SK-N-SH (cell line): Measurements from ENCODE around the gene RAI1. TPM values are rescaled to one million over a fixed set of nuclear protein-coding genes. Genes with fewer than 3 reads are reported as not detected.
A peak's percentile ranks its signal among the peaks of the same experiment; 100 is the strongest.

Experiments used
- CTCF ChIA-PET: fragments of 300-600, 350-600 bp; formaldehyde crosslinking; extraction: SDS; loops from one replicate; lab custom pipeline; 2021; lab: Yijun Ruan, JAX
- POLR2A ChIA-PET: fragments of 350-600 bp; sonication (Branson Sonifier 250); formaldehyde crosslinking; extraction: SDS; loops from one replicate; lab custom pipeline; 2020; ENCODE audit warnings: antibody characterized with exemption, inconsistent platforms; lab: Yijun Ruan, JAX
- DNase-seq: peaks from one replicate; pipeline ENCODE4 v3.0.0; 2012
- H2AFZ ChIP-seq: fragments of 200-600 bp; sonication (generic); 2 replicates; pipeline ENCODE4 v1.8.1; 2016; ENCODE audit warnings: antibody characterized with exemption, mild to moderate bottlenecking, low read depth
- H3F3A ChIP-seq: fragments of 200-600 bp; sonication (generic); replicated peaks from 2 replicates; pipeline ENCODE3; 2016; ENCODE audit warnings: antibody characterized with exemption, mild to moderate bottlenecking; ENCODE audit not compliant: insufficient read depth
- H3K27ac ChIP-seq, 2 experiments: fragments of 200-500 bp in 1 of 2; fragments of 200-600 bp in 1 of 2; sonication (Bioruptor generic) in 1 of 2; sonication (generic), shearing (Covaris generic) in 1 of 2; 2 replicates each; pipeline versions ENCODE4 v1.5.1 to v1.6.1; 2014 to 2016; ENCODE audit warnings: low read depth in 2 of 2, inconsistent platforms in 1 of 2, low read length in 1 of 2, mild to moderate bottlenecking in 1 of 2, mixed read lengths in 1 of 2
- H3K27me3 ChIP-seq: fragments of 200-600 bp; sonication (generic), shearing (Covaris generic); 2 replicates; pipeline ENCODE4 v1.6.1; 2016; ENCODE audit warnings: mixed run types; ENCODE audit not compliant: insufficient read depth
- H3K36me3 ChIP-seq, 2 experiments: fragments of 200-500 bp in 1 of 2; fragments of 200-600 bp in 1 of 2; sonication (Bioruptor generic) in 1 of 2; sonication (generic) in 1 of 2; replicated peaks in 1 of 2; 2 replicates each; pipeline versions ENCODE3 to v1.5.1; 2014 to 2016; ENCODE audit warnings: low read length in 1 of 2, mild to moderate bottlenecking in 1 of 2; ENCODE audit not compliant: insufficient read depth in 2 of 2, control insufficient read depth in 1 of 2
- H3K4me1 ChIP-seq, 2 experiments: fragments of 200-500 bp in 1 of 2; fragments of 200-600 bp in 1 of 2; sonication (Bioruptor generic) in 1 of 2; sonication (generic), shearing (Covaris generic) in 1 of 2; 2 replicates each; pipeline versions ENCODE4 v1.5.1 to v1.6.1; 2014 to 2016; ENCODE audit warnings: low read depth in 1 of 2, low read length in 1 of 2, mixed run types in 1 of 2; ENCODE audit not compliant: insufficient read depth in 2 of 2, control insufficient read depth in 1 of 2
- H3K4me2 ChIP-seq: fragments of 200-600 bp; sonication (generic), shearing (Covaris generic); 2 replicates; pipeline ENCODE4 v1.6.1; 2017; ENCODE audit warnings: mixed run types
- H3K4me3 ChIP-seq, 2 experiments: fragments of 200-500 bp in 1 of 2; fragments of 200-600 bp in 1 of 2; sonication (Bioruptor generic) in 1 of 2; sonication (generic), shearing (Covaris generic) in 1 of 2; 2 replicates each; pipeline versions ENCODE4 v1.5.1 to v1.8.1; 2014 to 2016; ENCODE audit warnings: low read depth in 2 of 2, inconsistent platforms in 1 of 2, low read length in 1 of 2, mild to moderate bottlenecking in 1 of 2, mixed read lengths in 1 of 2, moderate library complexity in 1 of 2
- H3K79me2 ChIP-seq: fragments of 200-600 bp; sonication (generic); 2 replicates; pipeline ENCODE4 v1.8.1; 2017; ENCODE audit warnings: mild to moderate bottlenecking; ENCODE audit not compliant: insufficient read depth
- H3K9ac ChIP-seq: fragments of 200-600 bp; sonication (generic); 2 replicates; pipeline ENCODE4 v1.6.1; 2017; ENCODE audit warnings: mixed run types
- H3K9me2 ChIP-seq: fragments of 200-600 bp; sonication (generic); 2 replicates; pipeline ENCODE4 v1.6.1; 2017; ENCODE audit warnings: mixed run types
- H3K9me3 ChIP-seq: fragments of 200-600 bp; sonication (generic); 2 replicates; pipeline ENCODE4 v1.6.1; 2017; ENCODE audit warnings: mixed run types, mild to moderate bottlenecking, moderate library complexity
- H4K20me1 ChIP-seq: fragments of 200-600 bp; sonication (generic); 2 replicates; pipeline ENCODE4 v1.6.1; 2017; ENCODE audit warnings: mild to moderate bottlenecking, mixed run types; ENCODE audit not compliant: insufficient read depth
- CHD2 ChIP-seq: fragments of 150-350 bp; IDR thresholded peaks from 2 replicates; pipeline ENCODE4 v1.6.1; 2018; ENCODE audit warnings: low read length; ENCODE audit not compliant: partially characterized antibody
- FOSL2 ChIP-seq: IDR thresholded peaks from 2 replicates; pipeline ENCODE4 v1.4.0; 2012; ENCODE audit warnings: low read depth, mild to moderate bottlenecking, moderate library complexity, borderline replicate concordance
- MAX ChIP-seq: IDR thresholded peaks from 2 replicates; pipeline ENCODE4 v1.4.0; 2012; ENCODE audit warnings: low read depth
- MXI1 ChIP-seq: IDR thresholded peaks from 2 replicates; pipeline ENCODE4 v1.6.1; 2012; ENCODE audit warnings: mild to moderate bottlenecking, low read depth, low read length, improper control_type of control experiment
- NFIC ChIP-seq: IDR thresholded peaks from 2 replicates; pipeline ENCODE4 v1.4.0; 2012; ENCODE audit warnings: borderline replicate concordance
- SMC3 ChIP-seq: IDR thresholded peaks from 2 replicates; pipeline ENCODE4 v1.6.1; 2012; ENCODE audit warnings: low read depth, low read length, improper control_type of control experiment
- WGBS: methylation state at CpG from one replicate; pipeline ENCODE4 v1.1.6; 2017; ENCODE audit warnings: low lambda C conversion rate; 5-methylcytosine and 5-hydroxymethylcytosine counted together
- polyA plus RNA-seq, 3 experiments: library from polyadenylated mRNA; depleted of rRNA; stranded (reverse); fragments of >200 nt; gene quantifications; 2 replicates each; pipeline ENCODE4 v1.2.3, GENCODE V29; 2012
- TF ChIP-seq, protein P1 (sequence below): IDR thresholded peaks from 2 replicates; pipeline ENCODE4 v1.4.0; 2012; ENCODE audit warnings: low read depth, borderline replicate concordance
- TF ChIP-seq, protein P2 (sequence below): fragments of 200-600 bp; sonication (generic); IDR thresholded peaks from 2 replicates; pipeline ENCODE4 v1.6.1; 2017; ENCODE audit warnings: antibody characterized with exemption, mild to moderate bottlenecking, moderate library complexity

Gene RAI1
- polyA plus RNA-seq, 1 of the 3 experiments (the other 2 are of a cell fraction), result 4.7 TPM

GRCh38 chr17:17783825-17784656 is 102.8 kb downstream of the RAI1 start:
- WGBS, result 49% methylated on average over 31 of the region's 37 CpGs
- ChIA-PET CTCF (interaction anchor here (1.1 to 4.3 kb wide), 9 partner anchors 9 to 135 kb away, joined by 3 to 22 read pairs (median 4); partner anchors contain the start of gene RAI1), POLR2A (interaction anchor here (1.4 to 2.2 kb wide), 2 partner anchors 9 to 52 kb away, joined by 3 to 6 read pairs; partner anchors contain the start of gene SREBF1)
- H3K27ac ChIP-seq, result peak overlapping the region in 1 of 2 experiments; percentile 95; a peak in 2 of 4 replicates
- no peaks in the 10 kb centered on the region for H3K27me3 ChIP-seq
- peaks cover 44% of the 10 kb centered on the region for H3K79me2 ChIP-seq
- H3K4me3 ChIP-seq, result peak overlapping the region in 1 of 2 experiments; percentile 52; a peak in 2 of 4 replicates
- no peaks in the 10 kb centered on the region for H3K9me3 ChIP-seq
- H4K20me1 ChIP-seq, result peaks cover 89% of the 10 kb centered on the region
- TF ChIP-seq NFIC (peak; percentile 24; the same call in 1 of the 2 replicates), MXI1 (peak; percentile 48; the same call in 1 of the 2 replicates)
- TF ChIP-seq, protein P1, sequence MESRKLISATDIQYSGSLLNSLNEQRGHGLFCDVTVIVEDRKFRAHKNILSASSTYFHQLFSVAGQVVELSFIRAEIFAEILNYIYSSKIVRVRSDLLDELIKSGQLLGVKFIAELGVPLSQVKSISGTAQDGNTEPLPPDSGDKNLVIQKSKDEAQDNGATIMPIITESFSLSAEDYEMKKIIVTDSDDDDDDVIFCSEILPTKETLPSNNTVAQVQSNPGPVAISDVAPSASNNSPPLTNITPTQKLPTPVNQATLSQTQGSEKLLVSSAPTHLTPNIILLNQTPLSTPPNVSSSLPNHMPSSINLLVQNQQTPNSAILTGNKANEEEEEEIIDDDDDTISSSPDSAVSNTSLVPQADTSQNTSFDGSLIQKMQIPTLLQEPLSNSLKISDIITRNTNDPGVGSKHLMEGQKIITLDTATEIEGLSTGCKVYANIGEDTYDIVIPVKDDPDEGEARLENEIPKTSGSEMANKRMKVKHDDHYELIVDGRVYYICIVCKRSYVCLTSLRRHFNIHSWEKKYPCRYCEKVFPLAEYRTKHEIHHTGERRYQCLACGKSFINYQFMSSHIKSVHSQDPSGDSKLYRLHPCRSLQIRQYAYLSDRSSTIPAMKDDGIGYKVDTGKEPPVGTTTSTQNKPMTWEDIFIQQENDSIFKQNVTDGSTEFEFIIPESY, result no peak
- TF ChIP-seq, all 33 proteins: peak for 2
- peak overlapping the region; percentile 87 for H3K4me2 ChIP-seq
- no peaks in the 10 kb centered on the region for H3K36me3 ChIP-seq
- no peak overlapping the region for H3K9ac ChIP-seq
- peaks cover 9% of the 10 kb centered on the region for H3F3A ChIP-seq
- H2AFZ ChIP-seq, result no peak overlapping the region
- peaks cover 22 to 77% of the 10 kb centered on the region in 2 experiments for H3K4me1 ChIP-seq
- no peaks in the 10 kb centered on the region for H3K9me2 ChIP-seq
- DNase-seq, result no peak

DNA sequence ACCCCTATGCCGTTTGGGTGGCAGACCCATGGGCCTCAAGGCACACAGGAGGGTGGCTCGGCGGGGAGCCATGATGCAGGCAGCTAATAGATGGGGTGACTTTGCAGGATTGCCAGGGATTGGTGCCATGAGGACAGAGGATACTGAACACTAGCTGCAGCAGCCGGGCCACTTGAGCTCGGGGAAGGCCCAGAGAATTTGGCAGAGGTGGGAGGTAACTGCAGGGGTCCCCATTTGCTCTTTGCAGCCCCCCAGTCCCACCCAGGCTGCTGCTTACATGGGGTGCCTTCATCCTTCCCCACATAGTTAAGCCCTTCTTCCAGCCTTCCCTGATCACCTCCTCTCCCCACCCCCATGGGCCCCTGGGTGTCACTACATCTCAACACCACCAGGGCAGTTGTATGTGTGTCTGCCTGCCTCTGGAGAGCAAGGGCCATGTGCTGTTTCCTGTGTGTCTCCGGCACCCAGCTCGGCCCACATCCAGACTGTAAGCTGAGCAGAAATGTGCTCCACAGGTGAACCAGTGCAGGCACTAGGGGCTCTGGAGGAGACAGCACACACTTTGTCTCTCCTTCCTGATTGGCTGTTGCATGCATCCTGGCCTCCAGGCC is 103.5 kb downstream of the RAI1 start:
- POLR2A ChIA-PET, result interaction anchor here (1.3 to 1.9 kb wide), 3 partner anchors 31 to 90 kb away, joined by 4 to 7 read pairs (median 7); partner anchors contain the start of gene SREBF1
- WGBS, result 94% methylated on average over 3 of the region's 7 CpGs
- DNase-seq, result peak; percentile 60

More for the DNA sequence above, 103.5 kb downstream of the RAI1 start:
- Histone ChIP-seq H4K20me1 (peaks cover 90% of the 10 kb centered on the region), H3K4me2 (no peak overlapping the region), H3K27ac (peak overlapping the region in 1 of 2 experiments; percentile 95; a peak in 2 of 4 replicates), H3K79me2 (peaks cover 44% of the 10 kb centered on the region), H3K9ac (no peak overlapping the region), H2AFZ (no peak overlapping the region), H3K27me3 (no peaks in the 10 kb centered on the region), H3K9me3 (no peaks in the 10 kb centered on the region), H3K4me1 (peaks cover 28 to 81% of the 10 kb centered on the region in 2 experiments), H3K36me3 (no peaks in the 10 kb centered on the region), H3K4me3 (no peak overlapping the region; a peak in 1 of 4 replicates), H3F3A (peaks cover 9% of the 10 kb centered on the region), H3K9me2 (no peaks in the 10 kb centered on the region)
- CTCF ChIA-PET, result interaction anchor here (0.8 to 4.3 kb wide), 17 partner anchors 8 to 249 kb away, joined by 3 to 22 read pairs (median 4); partner anchors contain the start of genes RAI1 and SREBF1
- TF ChIP-seq FOSL2 (no peak), CHD2 (peak; percentile 40), SMC3 (no peak), MAX (no peak), MXI1 (peak; percentile 76; the same call in 1 of the 2 replicates)
- TF ChIP-seq, protein P2, sequence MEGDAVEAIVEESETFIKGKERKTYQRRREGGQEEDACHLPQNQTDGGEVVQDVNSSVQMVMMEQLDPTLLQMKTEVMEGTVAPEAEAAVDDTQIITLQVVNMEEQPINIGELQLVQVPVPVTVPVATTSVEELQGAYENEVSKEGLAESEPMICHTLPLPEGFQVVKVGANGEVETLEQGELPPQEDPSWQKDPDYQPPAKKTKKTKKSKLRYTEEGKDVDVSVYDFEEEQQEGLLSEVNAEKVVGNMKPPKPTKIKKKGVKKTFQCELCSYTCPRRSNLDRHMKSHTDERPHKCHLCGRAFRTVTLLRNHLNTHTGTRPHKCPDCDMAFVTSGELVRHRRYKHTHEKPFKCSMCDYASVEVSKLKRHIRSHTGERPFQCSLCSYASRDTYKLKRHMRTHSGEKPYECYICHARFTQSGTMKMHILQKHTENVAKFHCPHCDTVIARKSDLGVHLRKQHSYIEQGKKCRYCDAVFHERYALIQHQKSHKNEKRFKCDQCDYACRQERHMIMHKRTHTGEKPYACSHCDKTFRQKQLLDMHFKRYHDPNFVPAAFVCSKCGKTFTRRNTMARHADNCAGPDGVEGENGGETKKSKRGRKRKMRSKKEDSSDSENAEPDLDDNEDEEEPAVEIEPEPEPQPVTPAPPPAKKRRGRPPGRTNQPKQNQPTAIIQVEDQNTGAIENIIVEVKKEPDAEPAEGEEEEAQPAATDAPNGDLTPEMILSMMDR, result peak; percentile 25; the same call in 1 of the 2 replicates
